ENCODE measurements around the gene IFI27L2.

DNA sequence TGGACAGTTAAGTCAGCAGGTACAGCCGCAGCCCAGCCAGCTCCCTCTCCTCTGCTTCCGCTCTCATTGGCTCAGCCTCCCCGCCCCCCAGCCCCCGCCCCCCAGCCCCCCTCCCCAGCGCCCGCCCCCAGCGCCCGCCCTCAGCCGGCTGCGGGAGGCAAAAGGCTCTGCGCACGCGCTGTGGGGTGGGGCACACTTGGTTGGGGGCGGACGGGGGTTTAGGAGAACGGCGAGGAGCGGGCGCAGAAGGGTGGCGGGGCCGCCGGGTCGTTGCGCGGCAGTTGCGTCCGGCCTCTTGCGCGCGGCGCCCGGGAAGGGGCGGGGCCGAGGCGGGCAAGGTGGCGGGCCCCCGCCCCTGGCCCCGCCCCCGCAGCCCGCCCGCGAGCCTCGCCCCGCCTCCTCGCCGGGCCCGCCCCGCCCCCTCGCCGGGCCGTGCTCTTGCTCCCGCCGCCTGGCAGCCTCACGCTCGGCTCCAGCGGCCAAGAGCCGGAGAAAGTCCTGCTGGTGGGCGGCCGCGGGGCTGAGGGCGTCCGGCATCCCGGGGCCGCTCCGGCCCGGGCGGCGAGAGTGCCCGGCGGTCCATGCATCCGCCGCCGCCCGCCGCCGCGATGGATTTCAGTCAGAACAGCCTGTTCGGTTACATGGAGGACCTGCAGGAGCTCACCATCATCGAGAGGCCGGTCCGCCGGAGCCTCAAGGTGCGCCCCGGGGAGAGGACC, 44.6 kb upstream of the IFI27L2 start, which contains the start of gene PPP4R4:
- no peak for TF ChIP-seq POLR2AphosphoS5 (IDR thresholded peaks at IDR 0.05)
- TF ChIP-seq, protein P1, sequence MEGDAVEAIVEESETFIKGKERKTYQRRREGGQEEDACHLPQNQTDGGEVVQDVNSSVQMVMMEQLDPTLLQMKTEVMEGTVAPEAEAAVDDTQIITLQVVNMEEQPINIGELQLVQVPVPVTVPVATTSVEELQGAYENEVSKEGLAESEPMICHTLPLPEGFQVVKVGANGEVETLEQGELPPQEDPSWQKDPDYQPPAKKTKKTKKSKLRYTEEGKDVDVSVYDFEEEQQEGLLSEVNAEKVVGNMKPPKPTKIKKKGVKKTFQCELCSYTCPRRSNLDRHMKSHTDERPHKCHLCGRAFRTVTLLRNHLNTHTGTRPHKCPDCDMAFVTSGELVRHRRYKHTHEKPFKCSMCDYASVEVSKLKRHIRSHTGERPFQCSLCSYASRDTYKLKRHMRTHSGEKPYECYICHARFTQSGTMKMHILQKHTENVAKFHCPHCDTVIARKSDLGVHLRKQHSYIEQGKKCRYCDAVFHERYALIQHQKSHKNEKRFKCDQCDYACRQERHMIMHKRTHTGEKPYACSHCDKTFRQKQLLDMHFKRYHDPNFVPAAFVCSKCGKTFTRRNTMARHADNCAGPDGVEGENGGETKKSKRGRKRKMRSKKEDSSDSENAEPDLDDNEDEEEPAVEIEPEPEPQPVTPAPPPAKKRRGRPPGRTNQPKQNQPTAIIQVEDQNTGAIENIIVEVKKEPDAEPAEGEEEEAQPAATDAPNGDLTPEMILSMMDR (IDR thresholded peaks at IDR 0.05): no peak
- no peak for TF ChIP-seq POLR2A (IDR thresholded peaks at IDR 0.05)
- TF ChIP-seq EP300 (IDR thresholded peaks at IDR 0.05; ENCODE audit: low read depth): no peak

All from transverse colon (tissue), 4 donors.